ENCODE results near the gene KCNQ2.

KCNQ2 gene

GRCh38 chr20:63455568-63455859 is 16.9 kb downstream of the KCNQ2 start:
- no peak for DNase-seq (ENCODE audit: low read depth in 1 of 2, low spot score in 1 of 2)

- no peak for DNase-seq (ENCODE audit: low read depth in 1 of 2, low spot score in 1 of 2)
Observed at GRCh38 chr20:63454731-63455567, 17.5 kb downstream of the KCNQ2 start.

GRCh38 chr20:63452821-63453523 is 19.5 kb downstream of the KCNQ2 start:
- no peak for DNase-seq (ENCODE audit: low read depth in 1 of 2, low spot score in 1 of 2)

GRCh38 chr20:63452341-63452740 is 20.1 kb downstream of the KCNQ2 start:
- no peak for DNase-seq (ENCODE audit: low read depth in 1 of 2, low spot score in 1 of 2)

GRCh38 chr20:63451821-63452220 is 20.6 kb downstream of the KCNQ2 start:
- no peak for DNase-seq (ENCODE audit: low read depth in 1 of 2, low spot score in 1 of 2)

GRCh38 chr20:63449796-63450730 is 22.4 kb downstream of the KCNQ2 start:
- no peak for DNase-seq (ENCODE audit: low read depth in 1 of 2, low spot score in 1 of 2)

- no peak for DNase-seq (ENCODE audit: low read depth in 1 of 2, low spot score in 1 of 2)
Observed at GRCh38 chr20:63449025-63449424, 23.4 kb downstream of the KCNQ2 start.

- DNase-seq (ENCODE audit: low read depth in 1 of 2, low spot score in 1 of 2) = no peak
Observed at GRCh38 chr20:63448031-63448430, 24.4 kb downstream of the KCNQ2 start.

GRCh38 chr20:63447320-63447719 is 25.1 kb downstream of the KCNQ2 start:
- no peak for DNase-seq (ENCODE audit: low read depth in 1 of 2, low spot score in 1 of 2)

GRCh38 chr20:63446216-63447024 is 26.0 kb downstream of the KCNQ2 start:
- DNase-seq (ENCODE audit: low read depth in 1 of 2, low spot score in 1 of 2) = no peak

GRCh38 chr20:63445075-63445734 is 27.2 kb downstream of the KCNQ2 start:
- no peak for DNase-seq (ENCODE audit: low read depth in 1 of 2, low spot score in 1 of 2)

GRCh38 chr20:63444548-63444947 is 27.9 kb downstream of the KCNQ2 start:
- DNase-seq (ENCODE audit: low read depth in 1 of 2, low spot score in 1 of 2) = no peak

- DNase-seq (ENCODE audit: low read depth in 1 of 2, low spot score in 1 of 2) = no peak
Observed at GRCh38 chr20:63443606-63444395, 28.7 kb downstream of the KCNQ2 start.

GRCh38 chr20:63442100-63442493 is 30.4 kb downstream of the KCNQ2 start:
- peak in 1 of 2 donors; percentile 30 for DNase-seq (ENCODE audit: low read depth in 1 of 2, low spot score in 1 of 2)

GRCh38 chr20:63441136-63442099 is 31.0 kb downstream of the KCNQ2 start:
- DNase-seq (ENCODE audit: low read depth in 1 of 2, low spot score in 1 of 2) = no peak

GRCh38 chr20:63440366-63440955 is 32.0 kb downstream of the KCNQ2 start:
- no peak for DNase-seq (ENCODE audit: low read depth in 1 of 2, low spot score in 1 of 2)

GRCh38 chr20:63439866-63440265 is 32.6 kb downstream of the KCNQ2 start:
- DNase-seq (ENCODE audit: low read depth in 1 of 2, low spot score in 1 of 2) = no peak

- DNase-seq (ENCODE audit: low read depth in 1 of 2, low spot score in 1 of 2) = no peak
Observed at GRCh38 chr20:63438121-63438520, 34.3 kb downstream of the KCNQ2 start.
